ENCODE measurements around the gene ATF7IP2. TPM values are rescaled to one million over a fixed set of nuclear protein-coding genes. Genes with fewer than 3 reads are reported as not detected.

The ATF7IP2 gene
- total and polyA plus RNA-seq, 2 donors (not counting 1 experiment from before 2014, with no cell fraction given) = 0.89 to 1.2 TPM

- Histone ChIP-seq H3K27me3 (ENCODE audit: control insufficient read depth, insufficient read depth, low read length) (no peaks in the 10 kb centered on the region), H3K27ac (ENCODE audit: insufficient read depth, low read length) (no peak overlapping the region), H3K79me2 (ENCODE audit: control insufficient read depth, insufficient read depth, low read length) (no peaks in the 10 kb centered on the region), H3K4me1 (ENCODE audit: control insufficient read depth, extremely low read depth, insufficient read depth, low read length) (no peaks in the 10 kb centered on the region), H3K4me3 (replicated peaks in 1 of 4; ENCODE audit: control extremely low read depth in 1 of 4, insufficient read depth in 1 of 4, low read depth in 3 of 4, low read length in 4 of 4) (no peak overlapping the region), H3K9ac (ENCODE audit: insufficient read depth, low read length) (no peak overlapping the region), H4K20me1 (ENCODE audit: control insufficient read depth, extremely low read depth, insufficient read depth, low read length) (no peaks in the 10 kb centered on the region), H3K9me3 (ENCODE audit: control insufficient read depth, insufficient read depth, low read depth, low read length) (no peaks in the 10 kb centered on the region), H2AFZ (ENCODE audit: low read length) (no peak overlapping the region), H3K36me3 (ENCODE audit: control insufficient read depth, insufficient read depth, low read length) (no peaks in the 10 kb centered on the region), H3K4me2 (ENCODE audit: extremely low read depth, insufficient read depth, low read length) (no peak overlapping the region)
- TF ChIP-seq EZH2 (IDR thresholded peaks at IDR 0.05; ENCODE audit: low read length, missing control alignments) (no peak), CTCF (conservative IDR thresholded peaks at IDR 0.05 in 1 of 2, IDR thresholded peaks at IDR 0.05 in 1 of 2; ENCODE audit: low read depth in 1 of 2, low read length in 2 of 2) (no peak)
- DNase-seq (ENCODE audit: low read depth in 2 of 2) = no peak
Observed at GRCh38 chr16:10517868-10518267, 132.0 kb downstream of the ATF7IP2 start.

GRCh38 chr16:10518479-10519041 is 132.7 kb downstream of the ATF7IP2 start:
- no peaks in the 10 kb centered on the region for H3K27me3 ChIP-seq (ENCODE audit: control insufficient read depth, insufficient read depth, low read length)
- no peaks in the 10 kb centered on the region for H3K36me3 ChIP-seq (ENCODE audit: control insufficient read depth, insufficient read depth, low read length)
- DNase-seq (ENCODE audit: low read depth in 2 of 2) = no peak
- no peaks in the 10 kb centered on the region for H3K79me2 ChIP-seq (ENCODE audit: control insufficient read depth, insufficient read depth, low read length)
- TF ChIP-seq CTCF (conservative IDR thresholded peaks at IDR 0.05 in 1 of 2, IDR thresholded peaks at IDR 0.05 in 1 of 2; ENCODE audit: low read depth in 1 of 2, low read length in 2 of 2) = no peak
- no peak for TF ChIP-seq EZH2 (IDR thresholded peaks at IDR 0.05; ENCODE audit: low read length, missing control alignments)
- no peaks in the 10 kb centered on the region for H4K20me1 ChIP-seq (ENCODE audit: control insufficient read depth, extremely low read depth, insufficient read depth, low read length)
- no peak overlapping the region for H2AFZ ChIP-seq (ENCODE audit: low read length)
- H3K4me1 ChIP-seq (ENCODE audit: control insufficient read depth, extremely low read depth, insufficient read depth, low read length) = no peaks in the 10 kb centered on the region
- no peak overlapping the region for H3K4me2 ChIP-seq (ENCODE audit: extremely low read depth, insufficient read depth, low read length)
- H3K9me3 ChIP-seq (ENCODE audit: control insufficient read depth, insufficient read depth, low read depth, low read length) = no peaks in the 10 kb centered on the region
- no peak overlapping the region for H3K4me3 ChIP-seq (replicated peaks in 1 of 4; ENCODE audit: control extremely low read depth in 1 of 4, insufficient read depth in 1 of 4, low read depth in 3 of 4, low read length in 4 of 4)
- no peak overlapping the region for H3K27ac ChIP-seq (ENCODE audit: insufficient read depth, low read length)
- H3K9ac ChIP-seq (ENCODE audit: insufficient read depth, low read length) = no peak overlapping the region

GRCh38 chr16:10519297-10519696 is 133.4 kb downstream of the ATF7IP2 start:
- Histone ChIP-seq H3K4me3 (replicated peaks in 1 of 4; ENCODE audit: control extremely low read depth in 1 of 4, insufficient read depth in 1 of 4, low read depth in 3 of 4, low read length in 4 of 4) (no peak overlapping the region), H3K27ac (ENCODE audit: insufficient read depth, low read length) (no peak overlapping the region), H3K27me3 (ENCODE audit: control insufficient read depth, insufficient read depth, low read length) (no peaks in the 10 kb centered on the region), H3K4me1 (ENCODE audit: control insufficient read depth, extremely low read depth, insufficient read depth, low read length) (no peaks in the 10 kb centered on the region), H3K9ac (ENCODE audit: insufficient read depth, low read length) (no peak overlapping the region), H4K20me1 (ENCODE audit: control insufficient read depth, extremely low read depth, insufficient read depth, low read length) (no peaks in the 10 kb centered on the region), H2AFZ (ENCODE audit: low read length) (no peak overlapping the region), H3K9me3 (ENCODE audit: control insufficient read depth, insufficient read depth, low read depth, low read length) (no peaks in the 10 kb centered on the region), H3K4me2 (ENCODE audit: extremely low read depth, insufficient read depth, low read length) (no peak overlapping the region), H3K36me3 (ENCODE audit: control insufficient read depth, insufficient read depth, low read length) (no peaks in the 10 kb centered on the region), H3K79me2 (ENCODE audit: control insufficient read depth, insufficient read depth, low read length) (no peaks in the 10 kb centered on the region)
- DNase-seq (ENCODE audit: low read depth in 2 of 2) = no peak
- TF ChIP-seq CTCF (conservative IDR thresholded peaks at IDR 0.05 in 1 of 2, IDR thresholded peaks at IDR 0.05 in 1 of 2; ENCODE audit: low read depth in 1 of 2, low read length in 2 of 2) (no peak), EZH2 (IDR thresholded peaks at IDR 0.05; ENCODE audit: low read length, missing control alignments) (no peak)
